Kidney (tissue), 14 donors: ENCODE data around the gene INO80B. TPM values are rescaled to one million over a fixed set of nuclear protein-coding genes. Genes with fewer than 3 reads are reported as not detected.
"Not testable (repeated sequence)": the region's sequence is repeated elsewhere in the genome, so short reads cannot be mapped to it uniquely, and the experiment has no call there.

Experiments
- DNase-seq, 5 donors: peaks; one replicate each; pipeline ENCODE4 v3.0.0-alpha.2; 2013 to 2020
- FAIRE-seq: peaks from 2 replicates; lab custom pipeline; 2012; peaks lifted over from hg19 to GRCh38; lab: Jason Lieb, UNC
- H3K27ac ChIP-seq, 2 donors: one replicate each; pipeline ENCODE4 v1.7.0; 2013; ENCODE audit warnings: low read depth in 2 of 2, low read length in 2 of 2, inconsistent platforms in 1 of 2
- H3K27me3 ChIP-seq: one replicate; pipeline ENCODE4 v1.7.1; 2013; ENCODE audit warnings: low read length, inconsistent platforms; ENCODE audit not compliant: control insufficient read depth, insufficient read depth
- H3K36me3 ChIP-seq, 3 donors: one replicate each; pipeline versions ENCODE4 v1.7.0 to v1.7.1; 2013; ENCODE audit warnings: low read length in 3 of 3, control low read depth in 1 of 3, inconsistent platforms in 1 of 3; ENCODE audit not compliant: insufficient read depth in 3 of 3, control insufficient read depth in 2 of 3
- H3K4me1 ChIP-seq, 3 donors: one replicate each; pipeline versions ENCODE4 v1.7.0 to v1.7.1; 2013; ENCODE audit warnings: low read length in 3 of 3, inconsistent platforms in 1 of 3, low read depth in 1 of 3; ENCODE audit not compliant: control insufficient read depth in 2 of 3, insufficient read depth in 2 of 3
- H3K4me3 ChIP-seq, 3 donors: one replicate each; pipeline versions ENCODE4 v1.7.0 to v1.8.1; 2013; ENCODE audit warnings: low read length in 3 of 3, control low read depth in 1 of 3, inconsistent platforms in 1 of 3
- H3K9ac ChIP-seq, 3 donors: one replicate each; pipeline versions ENCODE4 v1.7.0 to v1.7.1; 2013; ENCODE audit warnings: low read length in 3 of 3, control low read depth in 1 of 3, inconsistent platforms in 1 of 3
- H3K9me3 ChIP-seq, 3 donors: one replicate each; pipeline versions ENCODE4 v1.7.0 to v1.7.1; 2013; ENCODE audit warnings: low read length in 3 of 3, control low read depth in 1 of 3, inconsistent platforms in 1 of 3; ENCODE audit not compliant: control insufficient read depth in 2 of 3, insufficient read depth in 1 of 3
- intact Hi-C: fragments of 100-400 bp; cut with DNase I; formaldehyde crosslinking; loops from one replicate; pipeline ENCODE4 v1.11.1; 2022
- polyA plus RNA-seq: library from polyadenylated mRNA; stranded (reverse); fragments of 350-450 nt; fragmentation: Illumina TruSeq; extraction: RNeasy Lipid Tissue Mini Kit (QIAGEN cat#74804); gene quantifications from one replicate; pipeline ENCODE4 v1.2.3, GENCODE V29; 2014; ENCODE audit warnings: low read depth, low replicate concordance; ENCODE audit not compliant: insufficient read depth
- total RNA-seq: library from RNA; stranded (reverse); fragmentation: NEBNext Ultra II Directional; extraction: Animal tissue kit (Norgen Biotek cat#: 25700); gene quantifications from one replicate; pipeline ENCODE4 v1.2.1, GENCODE V29; 2021
- TF ChIP-seq, protein P1 (sequence below): IDR thresholded peaks from 3 replicates; pipeline ENCODE4 v1.5.1; 2012; ENCODE audit warnings: mild to moderate bottlenecking, moderate library complexity, borderline replicate concordance; ENCODE audit not compliant: insufficient read depth; ENCODE audit errors: extremely low read depth
- donor health status: control.
- donor health status: control.
- donor health status: control.
- donor health status: control.
- donor health status: control.
- donor health status: DM: yes; HTN: yes; CAD: no.
- donor health status: Normal renal cell carcinoma (clear cell type).

INO80B gene
- total and polyA plus RNA-seq, 2 donors from 2014 or later, result 37.0 to 44.2 TPM

DNA sequence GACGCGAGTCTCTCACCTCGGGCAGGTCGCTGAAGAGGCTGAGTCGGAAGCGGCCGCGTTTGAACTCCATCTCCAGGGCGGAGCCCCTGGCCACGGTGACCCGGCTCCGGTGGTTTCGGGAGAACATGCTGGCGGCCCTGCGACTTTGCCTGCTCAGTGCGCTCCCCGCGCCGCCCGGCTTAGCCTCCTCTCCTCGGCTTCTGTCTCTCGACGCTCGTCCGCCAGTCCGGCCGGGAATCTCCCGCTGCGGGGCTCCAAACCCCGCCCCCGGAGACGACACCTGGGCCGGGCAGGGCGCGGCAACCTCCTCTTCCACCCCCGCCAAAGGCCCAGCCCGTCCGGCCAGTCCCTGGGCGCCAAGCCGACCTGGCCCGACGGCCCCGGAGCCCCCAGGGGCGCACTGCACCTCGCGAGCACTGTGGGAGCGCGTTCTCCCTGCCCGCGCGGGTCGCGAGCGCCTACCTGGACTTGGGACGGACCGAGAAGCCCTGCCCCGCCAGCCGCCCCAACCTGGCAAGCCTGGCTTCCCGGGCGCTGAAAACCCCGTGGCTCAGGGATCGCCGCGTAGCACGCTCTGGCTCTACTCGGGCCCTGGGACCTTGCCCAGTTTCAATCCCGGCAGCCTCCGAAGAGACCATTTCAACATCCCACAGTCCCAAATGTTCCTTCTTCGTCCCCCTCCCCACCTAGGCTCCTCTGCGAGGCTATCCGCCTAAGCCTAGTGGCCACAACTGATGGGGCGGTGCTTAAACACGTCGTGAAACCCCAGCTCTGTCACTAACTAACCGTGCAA is 13.0 kb upstream of the INO80B start, which contains the start of gene RTKN:
TSS of gene RTKN (minus strand) at position 248 of the 793 bp plus-strand sequence. CDS start at position 127, 121 bp downstream.
- FAIRE-seq (peak; percentile 38), DNase-seq (peak; percentile 72 to 87 (median 86))
- intact Hi-C loops, result no loop called here
- TF ChIP-seq, protein P1, sequence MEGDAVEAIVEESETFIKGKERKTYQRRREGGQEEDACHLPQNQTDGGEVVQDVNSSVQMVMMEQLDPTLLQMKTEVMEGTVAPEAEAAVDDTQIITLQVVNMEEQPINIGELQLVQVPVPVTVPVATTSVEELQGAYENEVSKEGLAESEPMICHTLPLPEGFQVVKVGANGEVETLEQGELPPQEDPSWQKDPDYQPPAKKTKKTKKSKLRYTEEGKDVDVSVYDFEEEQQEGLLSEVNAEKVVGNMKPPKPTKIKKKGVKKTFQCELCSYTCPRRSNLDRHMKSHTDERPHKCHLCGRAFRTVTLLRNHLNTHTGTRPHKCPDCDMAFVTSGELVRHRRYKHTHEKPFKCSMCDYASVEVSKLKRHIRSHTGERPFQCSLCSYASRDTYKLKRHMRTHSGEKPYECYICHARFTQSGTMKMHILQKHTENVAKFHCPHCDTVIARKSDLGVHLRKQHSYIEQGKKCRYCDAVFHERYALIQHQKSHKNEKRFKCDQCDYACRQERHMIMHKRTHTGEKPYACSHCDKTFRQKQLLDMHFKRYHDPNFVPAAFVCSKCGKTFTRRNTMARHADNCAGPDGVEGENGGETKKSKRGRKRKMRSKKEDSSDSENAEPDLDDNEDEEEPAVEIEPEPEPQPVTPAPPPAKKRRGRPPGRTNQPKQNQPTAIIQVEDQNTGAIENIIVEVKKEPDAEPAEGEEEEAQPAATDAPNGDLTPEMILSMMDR, result no peak
- Histone ChIP-seq H3K36me3 (no peaks in the 10 kb centered on the region), H3K4me3 (peak within 1 kb of the TSS; percentile 63 to 85 (median 85)), H3K9ac (peak within 1 kb of the TSS; percentile 38 to 83 (median 67)), H3K27me3 (no peaks in the 10 kb centered on the region), H3K27ac (peak within 1 kb of the TSS; percentile 92 to 95), H3K4me1 (peaks cover 9 to 20% (median 19%) of the 10 kb centered on the region in 3 donors), H3K9me3 (no peaks in the 10 kb centered on the region)

- peak overlapping the region; percentile 92 to 95 for H3K27ac ChIP-seq
- H3K9me3 ChIP-seq, FAIRE-seq, H3K27me3 ChIP-seq, intact Hi-C loops, H3K36me3 ChIP-seq: not testable (repeated sequence)
- H3K9ac ChIP-seq, result peak overlapping the region in 1 of 3 donors; percentile 83
- H3K4me3 ChIP-seq, result peak overlapping the region; percentile 23 to 85 (median 85)
- peak in 1 of 5 donors; percentile 53 for DNase-seq
- H3K4me1 ChIP-seq, result peaks cover 8 to 20% (median 19%) of the 10 kb centered on the region in 3 donors
Observed at GRCh38 chr2:74442483-74443297, 12.2 kb upstream of the INO80B start.

DNA sequence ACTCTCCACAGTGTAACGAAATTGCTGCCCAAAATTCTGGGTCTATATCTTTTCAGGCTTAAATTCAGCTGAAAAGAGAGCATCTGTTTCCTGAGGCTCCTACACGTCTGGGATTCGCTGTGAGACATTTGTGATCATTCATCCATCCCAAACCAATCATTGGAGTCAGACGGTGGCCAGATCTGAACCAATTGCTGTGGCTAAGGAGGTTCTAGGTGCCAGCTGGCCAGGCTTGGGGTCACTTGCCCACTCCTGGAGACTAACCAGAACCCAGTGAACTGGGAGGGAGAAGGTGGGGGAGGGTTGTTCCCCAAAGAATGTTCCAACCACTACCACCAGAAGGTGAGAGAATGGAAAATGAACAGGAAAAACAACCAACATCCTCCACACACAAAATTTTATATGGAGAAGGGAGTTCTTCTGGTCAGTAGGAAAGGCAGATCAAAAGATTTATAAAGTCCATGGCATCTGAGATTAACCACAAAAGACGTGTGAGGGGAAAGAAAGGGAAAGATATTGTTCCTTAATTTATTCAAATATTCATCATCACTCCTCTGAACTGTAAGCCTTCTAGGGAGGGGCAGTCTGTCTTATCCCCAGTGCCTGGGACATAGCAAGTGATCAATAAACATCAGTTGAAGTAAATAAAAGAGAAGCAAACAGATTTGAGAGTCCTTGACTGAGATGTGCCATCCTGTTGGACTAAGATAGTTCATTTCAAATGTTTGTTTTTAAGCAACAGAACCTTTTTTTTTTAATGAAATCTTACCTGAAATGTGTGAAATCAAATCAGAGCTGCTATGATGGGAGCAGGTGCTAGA is 10.2 kb upstream of the INO80B start:
- intact Hi-C loops, result no loop called here
- H3K9ac ChIP-seq, result no peak overlapping the region
- TF ChIP-seq, protein P1, result no peak
- H3K27ac ChIP-seq, result no peak overlapping the region
- FAIRE-seq (no peak), DNase-seq (peak in 1 of 5 donors; percentile 41)
- no peaks in the 10 kb centered on the region for H3K27me3 ChIP-seq
- H3K4me1 ChIP-seq, result peaks cover 0 to 17% (median 6%) of the 10 kb centered on the region in 3 donors
- H3K4me3 ChIP-seq, result no peak overlapping the region
- H3K36me3 ChIP-seq, result no peaks in the 10 kb centered on the region
- no peaks in the 10 kb centered on the region for H3K9me3 ChIP-seq
